ENCODE measurements around the gene REG4. TPM values are rescaled to one million over a fixed set of nuclear protein-coding genes. Genes with fewer than 3 reads are reported as not detected.

Gene REG4
- polyA plus RNA-seq, 1 donor from 2014 or later = not detected

DNA sequence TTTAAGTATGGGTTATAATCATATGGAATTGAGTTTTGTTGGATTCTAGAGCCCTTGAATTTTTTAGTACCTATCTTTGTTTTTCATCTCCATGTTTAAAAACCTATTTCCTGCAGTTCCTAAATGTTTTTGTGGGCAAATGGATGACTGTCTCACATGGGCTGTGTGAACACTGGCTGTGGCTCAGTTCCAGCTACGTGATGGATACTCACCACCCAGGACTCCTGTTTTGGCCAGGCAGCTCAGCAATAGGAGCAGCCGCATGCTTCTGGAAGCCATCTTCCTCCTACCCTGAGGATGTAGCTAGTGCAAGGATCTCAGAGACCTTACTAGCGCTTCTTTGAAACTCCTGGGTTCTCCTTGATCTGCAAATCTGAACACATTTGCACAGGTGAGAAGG lies 2.8 kb downstream of the REG4 start:
- Histone ChIP-seq H3K4me3 (ENCODE audit: low read length) (no peak overlapping the region), H3F3A (ENCODE audit: insufficient read depth, low read length, poor library complexity, severe bottlenecking) (no peaks in the 10 kb centered on the region), H3K27me3 (ENCODE audit: insufficient read depth, low read depth, low read length) (no peaks in the 10 kb centered on the region), H4K20me1 (ENCODE audit: insufficient read depth) (no peaks in the 10 kb centered on the region), H3K9me2 (ENCODE audit: insufficient read depth, low read length) (no peaks in the 10 kb centered on the region), H3K4me2 (ENCODE audit: low read length) (no peak overlapping the region), H3K9ac (ENCODE audit: low read length) (no peak overlapping the region), H3K27ac (ENCODE audit: low read length) (no peak overlapping the region), H2AFZ (ENCODE audit: low read depth, low read length) (no peak overlapping the region), H3K9me3 (ENCODE audit: low read length) (no peaks in the 10 kb centered on the region), H3K79me2 (replicated peaks; ENCODE audit: insufficient read depth, low read length) (no peaks in the 10 kb centered on the region), H3K36me3 (ENCODE audit: insufficient read depth, low read length) (no peaks in the 10 kb centered on the region)
- TF ChIP-seq SMC3 (conservative IDR thresholded peaks at IDR 0.05; ENCODE audit: poor library complexity) (no peak), EZH2 (IDR thresholded peaks at IDR 0.05; ENCODE audit: borderline replicate concordance, insufficient read depth, low read length, poor library complexity, severe bottlenecking) (no peak), TAF1 (IDR thresholded peaks at IDR 0.05; ENCODE audit: low read depth) (no peak), RAD21 (conservative IDR thresholded peaks at IDR 0.05) (no peak), POLR2AphosphoS5 (IDR thresholded peaks at IDR 0.05) (no peak), MXI1 (conservative IDR thresholded peaks at IDR 0.05; ENCODE audit: poor library complexity, severe bottlenecking) (no peak), EP300 (conservative IDR thresholded peaks at IDR 0.05; ENCODE audit: poor library complexity, severe bottlenecking) (no peak)
- TF ChIP-seq, protein P1, sequence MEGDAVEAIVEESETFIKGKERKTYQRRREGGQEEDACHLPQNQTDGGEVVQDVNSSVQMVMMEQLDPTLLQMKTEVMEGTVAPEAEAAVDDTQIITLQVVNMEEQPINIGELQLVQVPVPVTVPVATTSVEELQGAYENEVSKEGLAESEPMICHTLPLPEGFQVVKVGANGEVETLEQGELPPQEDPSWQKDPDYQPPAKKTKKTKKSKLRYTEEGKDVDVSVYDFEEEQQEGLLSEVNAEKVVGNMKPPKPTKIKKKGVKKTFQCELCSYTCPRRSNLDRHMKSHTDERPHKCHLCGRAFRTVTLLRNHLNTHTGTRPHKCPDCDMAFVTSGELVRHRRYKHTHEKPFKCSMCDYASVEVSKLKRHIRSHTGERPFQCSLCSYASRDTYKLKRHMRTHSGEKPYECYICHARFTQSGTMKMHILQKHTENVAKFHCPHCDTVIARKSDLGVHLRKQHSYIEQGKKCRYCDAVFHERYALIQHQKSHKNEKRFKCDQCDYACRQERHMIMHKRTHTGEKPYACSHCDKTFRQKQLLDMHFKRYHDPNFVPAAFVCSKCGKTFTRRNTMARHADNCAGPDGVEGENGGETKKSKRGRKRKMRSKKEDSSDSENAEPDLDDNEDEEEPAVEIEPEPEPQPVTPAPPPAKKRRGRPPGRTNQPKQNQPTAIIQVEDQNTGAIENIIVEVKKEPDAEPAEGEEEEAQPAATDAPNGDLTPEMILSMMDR (IDR thresholded peaks at IDR 0.05; ENCODE audit: poor library complexity, severe bottlenecking) = no peak
- TF ChIP-seq, protein P2, sequence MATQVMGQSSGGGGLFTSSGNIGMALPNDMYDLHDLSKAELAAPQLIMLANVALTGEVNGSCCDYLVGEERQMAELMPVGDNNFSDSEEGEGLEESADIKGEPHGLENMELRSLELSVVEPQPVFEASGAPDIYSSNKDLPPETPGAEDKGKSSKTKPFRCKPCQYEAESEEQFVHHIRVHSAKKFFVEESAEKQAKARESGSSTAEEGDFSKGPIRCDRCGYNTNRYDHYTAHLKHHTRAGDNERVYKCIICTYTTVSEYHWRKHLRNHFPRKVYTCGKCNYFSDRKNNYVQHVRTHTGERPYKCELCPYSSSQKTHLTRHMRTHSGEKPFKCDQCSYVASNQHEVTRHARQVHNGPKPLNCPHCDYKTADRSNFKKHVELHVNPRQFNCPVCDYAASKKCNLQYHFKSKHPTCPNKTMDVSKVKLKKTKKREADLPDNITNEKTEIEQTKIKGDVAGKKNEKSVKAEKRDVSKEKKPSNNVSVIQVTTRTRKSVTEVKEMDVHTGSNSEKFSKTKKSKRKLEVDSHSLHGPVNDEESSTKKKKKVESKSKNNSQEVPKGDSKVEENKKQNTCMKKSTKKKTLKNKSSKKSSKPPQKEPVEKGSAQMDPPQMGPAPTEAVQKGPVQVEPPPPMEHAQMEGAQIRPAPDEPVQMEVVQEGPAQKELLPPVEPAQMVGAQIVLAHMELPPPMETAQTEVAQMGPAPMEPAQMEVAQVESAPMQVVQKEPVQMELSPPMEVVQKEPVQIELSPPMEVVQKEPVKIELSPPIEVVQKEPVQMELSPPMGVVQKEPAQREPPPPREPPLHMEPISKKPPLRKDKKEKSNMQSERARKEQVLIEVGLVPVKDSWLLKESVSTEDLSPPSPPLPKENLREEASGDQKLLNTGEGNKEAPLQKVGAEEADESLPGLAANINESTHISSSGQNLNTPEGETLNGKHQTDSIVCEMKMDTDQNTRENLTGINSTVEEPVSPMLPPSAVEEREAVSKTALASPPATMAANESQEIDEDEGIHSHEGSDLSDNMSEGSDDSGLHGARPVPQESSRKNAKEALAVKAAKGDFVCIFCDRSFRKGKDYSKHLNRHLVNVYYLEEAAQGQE (IDR thresholded peaks at IDR 0.05; ENCODE audit: borderline replicate concordance) = no peak

DNA sequence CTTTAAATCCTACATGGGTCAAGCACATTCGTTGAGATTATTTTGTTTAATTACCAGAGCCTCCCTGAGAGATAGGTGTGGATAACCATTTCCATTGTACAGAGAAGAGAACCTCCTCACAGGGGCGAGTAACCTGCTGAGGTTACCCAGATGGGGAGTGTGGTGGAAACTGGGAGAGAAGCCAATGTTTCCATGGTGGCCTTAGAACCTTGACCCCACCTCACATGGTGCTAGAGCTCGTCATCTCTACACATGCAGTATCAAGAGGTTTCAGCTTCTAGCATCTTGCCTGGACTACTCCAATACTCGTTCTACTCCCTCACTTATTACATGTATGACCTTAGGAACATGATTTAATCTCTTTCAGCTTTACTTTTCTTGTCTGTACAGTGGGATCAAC lies 4.8 kb downstream of the REG4 start:
- no peak overlapping the region for H3K27ac ChIP-seq (ENCODE audit: low read length)
- H4K20me1 ChIP-seq (ENCODE audit: insufficient read depth) = no peaks in the 10 kb centered on the region
- no peak overlapping the region for H3K4me2 ChIP-seq (ENCODE audit: low read length)
- no peaks in the 10 kb centered on the region for H3K9me3 ChIP-seq (ENCODE audit: low read length)
- no peaks in the 10 kb centered on the region for H3F3A ChIP-seq (ENCODE audit: insufficient read depth, low read length, poor library complexity, severe bottlenecking)
- no peaks in the 10 kb centered on the region for H3K9me2 ChIP-seq (ENCODE audit: insufficient read depth, low read length)
- H2AFZ ChIP-seq (ENCODE audit: low read depth, low read length) = no peak overlapping the region
- H3K79me2 ChIP-seq (replicated peaks; ENCODE audit: insufficient read depth, low read length) = no peaks in the 10 kb centered on the region
- no peaks in the 10 kb centered on the region for H3K27me3 ChIP-seq (ENCODE audit: insufficient read depth, low read depth, low read length)
- H3K36me3 ChIP-seq (ENCODE audit: insufficient read depth, low read length) = no peaks in the 10 kb centered on the region
- H3K4me3 ChIP-seq (ENCODE audit: low read length) = no peak overlapping the region
- H3K9ac ChIP-seq (ENCODE audit: low read length) = no peak overlapping the region
- TF ChIP-seq, protein P1 (IDR thresholded peaks at IDR 0.05; ENCODE audit: poor library complexity, severe bottlenecking) = no peak
- no peak for TF ChIP-seq MXI1 (conservative IDR thresholded peaks at IDR 0.05; ENCODE audit: poor library complexity, severe bottlenecking)
- TF ChIP-seq POLR2AphosphoS5 (IDR thresholded peaks at IDR 0.05) = no peak
- TF ChIP-seq EP300 (conservative IDR thresholded peaks at IDR 0.05; ENCODE audit: poor library complexity, severe bottlenecking) = no peak
- no peak for TF ChIP-seq SMC3 (conservative IDR thresholded peaks at IDR 0.05; ENCODE audit: poor library complexity)
